Measurements from ENCODE around the gene NDST1. TPM values are rescaled to one million over a fixed set of nuclear protein-coding genes. Genes with fewer than 3 reads are reported as not detected.

The NDST1 gene
- total RNA-seq, 2 experiments from 2014 or later: 9.5 to 26.6 TPM

DNA sequence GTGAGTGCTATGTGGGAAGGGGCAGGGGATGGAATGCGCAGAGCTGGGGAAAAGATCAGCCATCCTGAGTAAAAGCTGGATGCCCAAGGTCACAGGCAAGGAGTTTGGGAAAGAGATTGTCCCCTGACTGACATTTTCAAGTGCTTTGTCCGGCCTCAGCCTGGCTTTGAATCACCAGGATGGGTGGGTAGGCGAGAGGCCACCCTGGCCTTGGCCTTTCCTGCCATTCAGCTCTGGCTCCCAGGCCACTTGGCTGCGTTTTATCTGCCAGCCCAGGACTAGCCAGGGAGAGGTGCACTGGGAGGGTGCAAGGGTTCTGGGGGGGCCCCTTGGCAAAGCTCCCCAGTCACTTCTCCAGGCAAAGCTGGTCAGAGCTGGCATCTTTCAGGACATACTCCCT, 95.1 kb downstream of the NDST1 start:
- ChIA-PET CTCF (ENCODE audit: unreplicated experiment) (no interaction called here), POLR2A (no interaction called here)
- Histone ChIP-seq H3K4me2 (ENCODE audit: low read length) (no peak overlapping the region), H3K9me3 (ENCODE audit: low read length) (no peaks in the 10 kb centered on the region), H3K9me2 (ENCODE audit: insufficient read depth, low read length) (no peaks in the 10 kb centered on the region), H3K36me3 (ENCODE audit: insufficient read depth, low read length) (no peaks in the 10 kb centered on the region), H3K4me1 (ENCODE audit: insufficient read depth, low read length, poor library complexity, severe bottlenecking) (no peaks in the 10 kb centered on the region), H3K27ac (ENCODE audit: low read depth, low read length, poor library complexity, severe bottlenecking) (no peak overlapping the region), H2AFZ (ENCODE audit: low read length) (no peak overlapping the region), H4K20me1 (ENCODE audit: insufficient read depth, low read length) (no peaks in the 10 kb centered on the region), H3K79me2 (ENCODE audit: insufficient read depth, low read depth, low read length) (no peaks in the 10 kb centered on the region), H3K4me3 (ENCODE audit: low read depth, low read length, poor library complexity, severe bottlenecking) (no peak overlapping the region)
- intact Hi-C loops (cut with micrococcal nuclease; ENCODE audit: unreplicated experiment): no loop called here
- no TSS peak for BruUV-seq (replicated peaks)
- TF ChIP-seq EZH2phosphoT487 (IDR thresholded peaks at IDR 0.05; ENCODE audit: borderline replicate concordance, low read depth, low read length) (no peak), CTCF (conservative IDR thresholded peaks at IDR 0.05; ENCODE audit: low read length) (no peak)
- DNase-seq (ENCODE audit: low spot score): no peak

- DNase-seq (ENCODE audit: low spot score): no peak
- Histone ChIP-seq H3K79me2 (ENCODE audit: insufficient read depth, low read depth, low read length) (no peaks in the 10 kb centered on the region), H3K9me2 (ENCODE audit: insufficient read depth, low read length) (no peaks in the 10 kb centered on the region), H3K4me3 (ENCODE audit: low read depth, low read length, poor library complexity, severe bottlenecking) (no peak overlapping the region), H3K36me3 (ENCODE audit: insufficient read depth, low read length) (no peaks in the 10 kb centered on the region), H3K4me1 (ENCODE audit: insufficient read depth, low read length, poor library complexity, severe bottlenecking) (no peaks in the 10 kb centered on the region), H2AFZ (ENCODE audit: low read length) (no peak overlapping the region), H3K9me3 (ENCODE audit: low read length) (no peaks in the 10 kb centered on the region), H3K4me2 (ENCODE audit: low read length) (no peak overlapping the region), H3K27ac (ENCODE audit: low read depth, low read length, poor library complexity, severe bottlenecking) (no peak overlapping the region), H4K20me1 (ENCODE audit: insufficient read depth, low read length) (no peaks in the 10 kb centered on the region)
- CTCF ChIA-PET (ENCODE audit: unreplicated experiment): no interaction called here
- intact Hi-C loops (cut with micrococcal nuclease; ENCODE audit: unreplicated experiment): no loop called here
- TF ChIP-seq CTCF (conservative IDR thresholded peaks at IDR 0.05; ENCODE audit: low read length): no peak
- no peak for TF ChIP-seq EZH2phosphoT487 (IDR thresholded peaks at IDR 0.05; ENCODE audit: borderline replicate concordance, low read depth, low read length)
- BruUV-seq (replicated peaks): no TSS peak
- POLR2A ChIA-PET: no interaction called here
Measured at GRCh38 chr5:150603491-150603890, 95.6 kb downstream of the NDST1 start.

DNA sequence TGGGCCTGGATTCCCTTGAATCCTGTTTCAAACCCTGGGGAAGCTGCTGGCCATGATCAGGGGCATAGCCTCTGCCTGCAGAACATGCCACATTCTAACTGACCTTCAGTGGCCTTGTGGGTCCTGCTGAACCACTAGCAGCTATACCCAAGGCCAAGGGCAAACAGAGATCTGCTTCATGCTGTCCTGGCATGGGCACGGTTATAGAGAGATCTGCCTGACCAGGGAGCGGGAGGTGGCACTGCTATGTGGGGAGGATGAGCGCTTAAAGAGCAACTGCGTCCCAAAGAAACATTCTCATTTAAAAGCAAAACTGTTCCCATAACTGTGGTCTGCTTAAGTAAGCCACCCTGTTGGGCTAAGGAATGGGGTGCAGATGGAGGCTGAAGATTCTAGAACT, 96.1 kb downstream of the NDST1 start:
- no peaks in the 10 kb centered on the region for H4K20me1 ChIP-seq (ENCODE audit: insufficient read depth, low read length)
- no peak overlapping the region for H3K4me3 ChIP-seq (ENCODE audit: low read depth, low read length, poor library complexity, severe bottlenecking)
- CTCF ChIA-PET (ENCODE audit: unreplicated experiment): no interaction called here
- no peaks in the 10 kb centered on the region for H3K9me3 ChIP-seq (ENCODE audit: low read length)
- DNase-seq (ENCODE audit: low spot score): no peak
- no peaks in the 10 kb centered on the region for H3K4me1 ChIP-seq (ENCODE audit: insufficient read depth, low read length, poor library complexity, severe bottlenecking)
- H3K27ac ChIP-seq (ENCODE audit: low read depth, low read length, poor library complexity, severe bottlenecking): no peak overlapping the region
- H3K79me2 ChIP-seq (ENCODE audit: insufficient read depth, low read depth, low read length): no peaks in the 10 kb centered on the region
- H2AFZ ChIP-seq (ENCODE audit: low read length): no peak overlapping the region
- no TSS peak for BruUV-seq (replicated peaks)
- intact Hi-C loops (cut with micrococcal nuclease; ENCODE audit: unreplicated experiment): no loop called here
- H3K4me2 ChIP-seq (ENCODE audit: low read length): no peak overlapping the region
- POLR2A ChIA-PET: no interaction called here
- TF ChIP-seq CTCF (conservative IDR thresholded peaks at IDR 0.05; ENCODE audit: low read length) (no peak), EZH2phosphoT487 (IDR thresholded peaks at IDR 0.05; ENCODE audit: borderline replicate concordance, low read depth, low read length) (no peak)
- H3K9me2 ChIP-seq (ENCODE audit: insufficient read depth, low read length): no peaks in the 10 kb centered on the region
- H3K36me3 ChIP-seq (ENCODE audit: insufficient read depth, low read length): no peaks in the 10 kb centered on the region
